ENCODE results near the gene RASGRP1. TPM values are rescaled to one million over a fixed set of nuclear protein-coding genes. Genes with fewer than 3 reads are reported as not detected.

Gene RASGRP1
- total and polyA plus RNA-seq, 2 donors (not counting 1 experiment from before 2014, with no cell fraction given) = 17.7 to 24.7 TPM

DNA sequence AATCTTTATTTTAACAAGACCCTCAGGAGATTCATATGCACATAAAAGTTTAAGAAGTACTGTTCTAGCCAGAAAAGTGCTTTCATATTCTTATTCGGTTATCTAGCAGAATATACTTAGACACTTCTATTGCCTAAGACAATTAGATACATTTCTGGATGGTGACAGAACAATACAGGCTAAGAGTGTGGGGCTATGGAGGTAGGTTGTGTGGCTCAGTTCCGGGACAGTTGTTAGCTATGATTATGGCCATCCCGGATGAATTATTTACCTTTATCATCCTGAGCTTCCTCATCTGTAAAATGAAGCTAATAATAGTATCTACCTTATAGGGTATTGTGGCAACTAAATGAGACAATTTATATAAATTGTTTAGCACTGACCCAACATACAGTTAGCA is 104.1 kb downstream of the RASGRP1 start:
- Histone ChIP-seq H2AFZ (ENCODE audit: insufficient read depth, low read depth, low read length, poor library complexity, severe bottlenecking) (no peak overlapping the region), H3K36me3 (replicated peaks in 1 of 2; ENCODE audit: control extremely low read depth in 1 of 2, control insufficient read depth in 1 of 2, extremely low read depth in 1 of 2, insufficient read depth in 2 of 2, low read length in 1 of 2) (no peaks in the 10 kb centered on the region), H3K79me2 (ENCODE audit: control insufficient read depth, insufficient read depth, low read length) (peaks cover 69% of the 10 kb centered on the region), H3K9me3 (ENCODE audit: control extremely low read depth in 1 of 3, control insufficient read depth in 2 of 3, insufficient read depth in 1 of 3, low read length in 2 of 3) (no peaks in the 10 kb centered on the region), H3K27me3 (replicated peaks in 1 of 4; ENCODE audit: control extremely low read depth in 1 of 4, control insufficient read depth in 3 of 4, insufficient read depth in 4 of 4, low read length in 3 of 4) (no peaks in the 10 kb centered on the region), H4K20me1 (ENCODE audit: control insufficient read depth, insufficient read depth, low read length, poor library complexity, severe bottlenecking) (peaks cover 42% of the 10 kb centered on the region), H3K4me3 (ENCODE audit: control extremely low read depth in 1 of 5, extremely low read depth in 1 of 5, insufficient read depth in 1 of 5, low read depth in 2 of 5, low read length in 4 of 5) (no peak overlapping the region), H3K4me2 (replicated peaks; ENCODE audit: low read depth, low read length, poor library complexity, severe bottlenecking) (peak overlapping the region; percentile 3), H3K9ac (ENCODE audit: low read length) (no peak overlapping the region), H3K27ac (ENCODE audit: low read length in 2 of 2) (no peak overlapping the region), H3K4me1 (ENCODE audit: control insufficient read depth in 2 of 2, insufficient read depth in 2 of 2, low read length in 2 of 2) (peaks cover 0 to 7% of the 10 kb centered on the region in 2 donors)
- no CpG with 5 or more reads among the region's 3 CpGs for WGBS (ENCODE audit: insufficient coverage)
- Mint-ChIP-seq H3K27ac (no peak overlapping the region), H3K9me3 (ENCODE audit: insufficient read depth) (no peaks in the 10 kb centered on the region), H3K4me3 (no peak overlapping the region), H3K4me1 (peaks cover 34% of the 10 kb centered on the region), H3K27me3 (no peaks in the 10 kb centered on the region)
- TF ChIP-seq EZH2 (IDR thresholded peaks at IDR 0.05; ENCODE audit: borderline replicate concordance, insufficient read depth, low read depth, low read length, poor library complexity, severe bottlenecking) = no peak
- TF ChIP-seq, protein P1, sequence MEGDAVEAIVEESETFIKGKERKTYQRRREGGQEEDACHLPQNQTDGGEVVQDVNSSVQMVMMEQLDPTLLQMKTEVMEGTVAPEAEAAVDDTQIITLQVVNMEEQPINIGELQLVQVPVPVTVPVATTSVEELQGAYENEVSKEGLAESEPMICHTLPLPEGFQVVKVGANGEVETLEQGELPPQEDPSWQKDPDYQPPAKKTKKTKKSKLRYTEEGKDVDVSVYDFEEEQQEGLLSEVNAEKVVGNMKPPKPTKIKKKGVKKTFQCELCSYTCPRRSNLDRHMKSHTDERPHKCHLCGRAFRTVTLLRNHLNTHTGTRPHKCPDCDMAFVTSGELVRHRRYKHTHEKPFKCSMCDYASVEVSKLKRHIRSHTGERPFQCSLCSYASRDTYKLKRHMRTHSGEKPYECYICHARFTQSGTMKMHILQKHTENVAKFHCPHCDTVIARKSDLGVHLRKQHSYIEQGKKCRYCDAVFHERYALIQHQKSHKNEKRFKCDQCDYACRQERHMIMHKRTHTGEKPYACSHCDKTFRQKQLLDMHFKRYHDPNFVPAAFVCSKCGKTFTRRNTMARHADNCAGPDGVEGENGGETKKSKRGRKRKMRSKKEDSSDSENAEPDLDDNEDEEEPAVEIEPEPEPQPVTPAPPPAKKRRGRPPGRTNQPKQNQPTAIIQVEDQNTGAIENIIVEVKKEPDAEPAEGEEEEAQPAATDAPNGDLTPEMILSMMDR (IDR thresholded peaks at IDR 0.05) = no peak
- ChIA-PET POLR2A (interaction anchor here (0.6 kb wide), 1 partner anchor 209 kb away, joined by 4 read pairs; no protein-coding TSS in a partner anchor), CTCF (interaction anchor here (1.0 to 2.2 kb wide), 5 partner anchors 12 to 222 kb away, joined by 3 to 10 read pairs (median 5); no protein-coding TSS in a partner anchor)
- ATAC-seq (ENCODE audit: low read depth) = no peak
- intact Hi-C loops (cut with micrococcal nuclease) = no loop called here
- no peak for DNase-seq

DNA sequence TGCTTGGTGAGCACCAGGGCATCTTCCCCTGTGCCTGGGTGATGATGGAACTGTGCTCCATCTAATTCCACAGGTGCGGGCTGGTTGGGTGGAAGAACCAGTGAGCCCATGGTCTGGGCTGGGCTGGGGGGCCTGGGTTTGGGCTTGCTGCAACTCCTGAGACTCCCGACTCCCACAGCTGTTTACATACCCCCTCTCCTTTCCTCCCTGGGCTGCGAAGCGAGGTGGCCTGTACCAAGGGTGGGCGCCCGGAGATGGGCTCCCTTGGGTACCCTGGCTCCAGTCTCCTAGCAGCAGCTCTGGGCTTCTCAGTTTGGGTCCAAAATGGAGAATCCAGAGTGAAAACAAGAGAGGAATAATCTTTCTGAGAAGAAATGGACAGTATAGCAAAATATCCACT is 105.1 kb downstream of the RASGRP1 start:
- no peak overlapping the region for H2AFZ ChIP-seq (ENCODE audit: insufficient read depth, low read depth, low read length, poor library complexity, severe bottlenecking)
- peaks cover 42% of the 10 kb centered on the region for H4K20me1 ChIP-seq (ENCODE audit: control insufficient read depth, insufficient read depth, low read length, poor library complexity, severe bottlenecking)
- ChIA-PET POLR2A (no interaction called here), CTCF (interaction anchor here (0.7 to 2.2 kb wide), 3 partner anchors 103 to 240 kb away, joined by 3 to 10 read pairs (median 3); no protein-coding TSS in a partner anchor)
- no peak overlapping the region for H3K27ac Mint-ChIP-seq
- peaks cover 79% of the 10 kb centered on the region for H3K79me2 ChIP-seq (ENCODE audit: control insufficient read depth, insufficient read depth, low read length)
- H3K4me1 ChIP-seq (ENCODE audit: control insufficient read depth in 2 of 2, insufficient read depth in 2 of 2, low read length in 2 of 2) = peaks cover 9 to 16% of the 10 kb centered on the region in 2 donors
- WGBS (ENCODE audit: insufficient coverage) = 100% methylated on average over 2 of the region's 6 CpGs
- H3K36me3 ChIP-seq (replicated peaks in 1 of 2; ENCODE audit: control extremely low read depth in 1 of 2, control insufficient read depth in 1 of 2, extremely low read depth in 1 of 2, insufficient read depth in 2 of 2, low read length in 1 of 2) = no peaks in the 10 kb centered on the region
- peaks cover 44% of the 10 kb centered on the region for H3K4me1 Mint-ChIP-seq
- H3K27me3 ChIP-seq (replicated peaks in 1 of 4; ENCODE audit: control extremely low read depth in 1 of 4, control insufficient read depth in 3 of 4, insufficient read depth in 4 of 4, low read length in 3 of 4) = no peaks in the 10 kb centered on the region
- ATAC-seq (ENCODE audit: low read depth) = no peak
- H3K4me3 ChIP-seq (ENCODE audit: control extremely low read depth in 1 of 5, extremely low read depth in 1 of 5, insufficient read depth in 1 of 5, low read depth in 2 of 5, low read length in 4 of 5) = no peak overlapping the region
- H3K9me3 Mint-ChIP-seq (ENCODE audit: insufficient read depth) = no peaks in the 10 kb centered on the region
- no peaks in the 10 kb centered on the region for H3K9me3 ChIP-seq (ENCODE audit: control extremely low read depth in 1 of 3, control insufficient read depth in 2 of 3, insufficient read depth in 1 of 3, low read length in 2 of 3)
- no peak overlapping the region for H3K4me2 ChIP-seq (replicated peaks; ENCODE audit: low read depth, low read length, poor library complexity, severe bottlenecking)
- H3K27me3 Mint-ChIP-seq = no peaks in the 10 kb centered on the region
- DNase-seq = no peak
- TF ChIP-seq, protein P1 (IDR thresholded peaks at IDR 0.05) = no peak
- TF ChIP-seq EZH2 (IDR thresholded peaks at IDR 0.05; ENCODE audit: borderline replicate concordance, insufficient read depth, low read depth, low read length, poor library complexity, severe bottlenecking) = no peak
- no peak overlapping the region for H3K9ac ChIP-seq (ENCODE audit: low read length)
- H3K27ac ChIP-seq (ENCODE audit: low read length in 2 of 2) = no peak overlapping the region
- intact Hi-C loops (cut with micrococcal nuclease) = no loop called here
- H3K4me3 Mint-ChIP-seq = no peak overlapping the region

Data from B cell (primary cell).